Measurements from ENCODE around the gene C2CD4D. TPM values are rescaled to one million over a fixed set of nuclear protein-coding genes. Genes with fewer than 3 reads are reported as not detected.

The C2CD4D gene
- total RNA-seq, 2 donors from 2014 or later: 1.9 to 2.3 TPM

DNA sequence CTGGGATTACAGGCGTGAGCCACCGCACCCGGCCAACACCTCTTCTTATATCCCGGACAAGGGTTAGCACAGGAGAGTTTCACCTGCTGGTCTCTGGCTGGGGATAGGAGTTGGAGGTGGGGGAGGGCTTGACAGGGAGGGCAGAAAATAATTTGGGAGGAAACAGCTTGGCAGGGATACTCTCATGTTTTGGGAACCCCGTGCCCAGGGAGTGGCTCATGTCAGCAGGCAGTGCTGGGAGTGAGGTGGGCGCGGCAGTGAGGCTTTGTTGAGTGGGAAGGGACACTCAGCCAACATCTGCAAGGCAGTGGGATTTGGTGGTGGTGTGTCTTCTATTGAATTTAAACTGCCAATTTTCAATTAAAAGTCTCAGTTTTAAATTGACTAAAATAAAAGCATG is 15.0 kb upstream of the C2CD4D start:
- ATAC-seq: no peak
- Mint-ChIP-seq H3K36me3 (ENCODE audit: low read depth) (peaks cover 4% of the 10 kb centered on the region), H3K27me3 (no peaks in the 10 kb centered on the region), H3K4me3 (no peak overlapping the region), H3K4me1 (peaks cover 11% of the 10 kb centered on the region), H3K27ac (no peak overlapping the region)
- no peaks in the 10 kb centered on the region for H3K9me3 ChIP-seq (ENCODE audit: control insufficient read depth, low read length, poor library complexity, severe bottlenecking)
- no peak for DNase-seq

- Mint-ChIP-seq H3K4me3 (no peak within 1 kb of the TSS), H3K4me1 (peaks cover 16% of the 10 kb centered on the region), H3K36me3 (ENCODE audit: low read depth) (peaks cover 4% of the 10 kb centered on the region), H3K27ac (peak within 1 kb of the TSS; percentile 27), H3K27me3 (no peaks in the 10 kb centered on the region)
- H3K9me3 ChIP-seq (ENCODE audit: control insufficient read depth, low read length, poor library complexity, severe bottlenecking): no peaks in the 10 kb centered on the region
- no peak for DNase-seq
- ATAC-seq: no peak
These were observed 13.9 kb upstream of the C2CD4D start, which contains the start of gene THEM5 for GRCh38 chr1:151853411-151853943. TSS of gene THEM5 (minus strand) at chr1:151853712. CDS start at chr1:151853565, 147 bp downstream.

- no peak for ATAC-seq
- no peaks in the 10 kb centered on the region for H3K9me3 ChIP-seq (ENCODE audit: control insufficient read depth, low read length, poor library complexity, severe bottlenecking)
- Mint-ChIP-seq H3K27ac (no peak overlapping the region), H3K4me1 (peaks cover 14% of the 10 kb centered on the region), H3K4me3 (no peak overlapping the region), H3K36me3 (ENCODE audit: low read depth) (peaks cover 4% of the 10 kb centered on the region), H3K27me3 (no peaks in the 10 kb centered on the region)
- DNase-seq: no peak
These were observed 13.1 kb upstream of the C2CD4D start for GRCh38 chr1:151852733-151853132.

GRCh38 chr1:151851886-151852285 is 12.3 kb upstream of the C2CD4D start:
- ATAC-seq (no peak), DNase-seq (no peak)
- H3K36me3 Mint-ChIP-seq (ENCODE audit: low read depth): peaks cover 4% of the 10 kb centered on the region
- H3K27ac Mint-ChIP-seq: peak overlapping the region; percentile 83
- H3K9me3 ChIP-seq (ENCODE audit: control insufficient read depth, low read length, poor library complexity, severe bottlenecking): no peaks in the 10 kb centered on the region
- no peak overlapping the region for H3K4me3 Mint-ChIP-seq
- peaks cover 11% of the 10 kb centered on the region for H3K4me1 Mint-ChIP-seq
- no peaks in the 10 kb centered on the region for H3K27me3 Mint-ChIP-seq

DNA sequence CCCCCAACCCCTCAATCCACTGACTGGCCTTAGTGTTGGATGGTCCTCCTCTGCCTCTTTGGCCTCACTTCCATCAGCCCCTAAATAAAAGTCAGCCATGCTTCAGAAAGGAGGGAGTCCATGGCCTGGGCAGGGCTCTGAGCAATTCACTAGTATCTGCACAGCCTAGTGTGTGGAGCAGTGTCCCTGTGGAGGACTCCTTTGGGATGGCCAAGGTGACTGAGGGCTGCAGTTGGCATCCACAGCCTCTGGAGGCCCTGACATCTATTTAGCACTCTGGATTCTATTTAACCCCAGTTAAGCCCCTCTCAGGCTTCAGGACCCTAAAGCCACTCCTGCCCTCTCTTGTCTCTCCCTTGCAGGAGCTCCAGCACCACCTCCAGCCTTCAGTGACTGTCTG is 10.3 kb upstream of the C2CD4D start:
- Mint-ChIP-seq H3K27ac (peak overlapping the region; percentile 72), H3K4me1 (peaks cover 25% of the 10 kb centered on the region), H3K36me3 (ENCODE audit: low read depth) (peaks cover 12% of the 10 kb centered on the region), H3K4me3 (no peak overlapping the region), H3K27me3 (no peaks in the 10 kb centered on the region)
- H3K9me3 ChIP-seq (ENCODE audit: control insufficient read depth, low read length, poor library complexity, severe bottlenecking): no peaks in the 10 kb centered on the region
- DNase-seq: no peak
- ATAC-seq: no peak

GRCh38 chr1:151849126-151849525 is 9.5 kb upstream of the C2CD4D start:
- peak overlapping the region; percentile 72 for H3K27ac Mint-ChIP-seq
- peaks cover 14% of the 10 kb centered on the region for H3K36me3 Mint-ChIP-seq (ENCODE audit: low read depth)
- peaks cover 31% of the 10 kb centered on the region for H3K4me1 Mint-ChIP-seq
- DNase-seq: no peak
- no peaks in the 10 kb centered on the region for H3K27me3 Mint-ChIP-seq
- no peaks in the 10 kb centered on the region for H3K9me3 ChIP-seq (ENCODE audit: control insufficient read depth, low read length, poor library complexity, severe bottlenecking)
- H3K4me3 Mint-ChIP-seq: no peak overlapping the region
- no peak for ATAC-seq

- Mint-ChIP-seq H3K36me3 (ENCODE audit: low read depth) (peaks cover 14% of the 10 kb centered on the region), H3K4me1 (peaks cover 34% of the 10 kb centered on the region), H3K4me3 (no peak overlapping the region), H3K27me3 (no peaks in the 10 kb centered on the region), H3K27ac (peak overlapping the region; percentile 43)
- ATAC-seq (no peak), DNase-seq (no peak)
- H3K9me3 ChIP-seq (ENCODE audit: control insufficient read depth, low read length, poor library complexity, severe bottlenecking): no peaks in the 10 kb centered on the region
These were observed 8.4 kb upstream of the C2CD4D start for GRCh38 chr1:151847867-151848596.

- Mint-ChIP-seq H3K4me3 (peak overlapping the region; percentile 33), H3K27me3 (no peaks in the 10 kb centered on the region), H3K27ac (peak overlapping the region; percentile 93), H3K4me1 (peaks cover 34% of the 10 kb centered on the region), H3K36me3 (ENCODE audit: low read depth) (peaks cover 13% of the 10 kb centered on the region)
- DNase-seq (no peak), ATAC-seq (peak; percentile 32)
- H3K9me3 ChIP-seq (ENCODE audit: control insufficient read depth, low read length, poor library complexity, severe bottlenecking): no peaks in the 10 kb centered on the region
These were observed 7.1 kb upstream of the C2CD4D start for GRCh38 chr1:151846686-151847237.

- no peaks in the 10 kb centered on the region for H3K27me3 Mint-ChIP-seq
- no peaks in the 10 kb centered on the region for H3K9me3 ChIP-seq (ENCODE audit: control insufficient read depth, low read length, poor library complexity, severe bottlenecking)
- H3K36me3 Mint-ChIP-seq (ENCODE audit: low read depth): peaks cover 10% of the 10 kb centered on the region
- H3K4me1 Mint-ChIP-seq: peaks cover 32% of the 10 kb centered on the region
- H3K27ac Mint-ChIP-seq: peak overlapping the region; percentile 93
- peak overlapping the region; percentile 33 for H3K4me3 Mint-ChIP-seq
- DNase-seq (no peak), ATAC-seq (peak; percentile 61)
These were observed 6.5 kb upstream of the C2CD4D start for GRCh38 chr1:151846062-151846568.

GRCh38 chr1:151843398-151843797 is 3.8 kb upstream of the C2CD4D start:
- Mint-ChIP-seq H3K36me3 (ENCODE audit: low read depth) (peaks cover 10% of the 10 kb centered on the region), H3K27me3 (no peaks in the 10 kb centered on the region), H3K4me3 (no peak overlapping the region), H3K4me1 (peaks cover 41% of the 10 kb centered on the region), H3K27ac (peak overlapping the region; percentile 21)
- no peak for ATAC-seq
- DNase-seq: no peak
- no peaks in the 10 kb centered on the region for H3K9me3 ChIP-seq (ENCODE audit: control insufficient read depth, low read length, poor library complexity, severe bottlenecking)

GRCh38 chr1:151841141-151841540 is 1.5 kb upstream of the C2CD4D start:
- peak overlapping the region; percentile 91 for H3K4me3 Mint-ChIP-seq
- H3K36me3 Mint-ChIP-seq (ENCODE audit: low read depth): peaks cover 8% of the 10 kb centered on the region
- ATAC-seq: no peak
- no peak for DNase-seq
- H3K4me1 Mint-ChIP-seq: peaks cover 50% of the 10 kb centered on the region
- H3K27me3 Mint-ChIP-seq: no peaks in the 10 kb centered on the region
- peak overlapping the region; percentile 97 for H3K27ac Mint-ChIP-seq
- no peaks in the 10 kb centered on the region for H3K9me3 ChIP-seq (ENCODE audit: control insufficient read depth, low read length, poor library complexity, severe bottlenecking)

- H3K27ac Mint-ChIP-seq: peak overlapping the region; percentile 97
These were observed 801 bp upstream of the C2CD4D start for GRCh38 chr1:151840421-151840820.

GRCh38 chr1:151839082-151839412 is 573 bp downstream of the C2CD4D start:
- DNase-seq (no peak), ATAC-seq (no peak)
- no peaks in the 10 kb centered on the region for H3K9me3 ChIP-seq (ENCODE audit: control insufficient read depth, low read length, poor library complexity, severe bottlenecking)
- Mint-ChIP-seq H3K27ac (peak overlapping the region; percentile 97), H3K4me3 (peak overlapping the region; percentile 91), H3K36me3 (ENCODE audit: low read depth) (peaks cover 2% of the 10 kb centered on the region), H3K4me1 (peaks cover 42% of the 10 kb centered on the region), H3K27me3 (no peaks in the 10 kb centered on the region)

More at GRCh38 chr1:151840421-151840820, 801 bp upstream of the C2CD4D start:
- H3K9me3 ChIP-seq (ENCODE audit: control insufficient read depth, low read length, poor library complexity, severe bottlenecking): no peaks in the 10 kb centered on the region
- Mint-ChIP-seq H3K36me3 (ENCODE audit: low read depth) (peaks cover 8% of the 10 kb centered on the region), H3K27me3 (no peaks in the 10 kb centered on the region), H3K4me3 (peak overlapping the region; percentile 91), H3K4me1 (peaks cover 51% of the 10 kb centered on the region)
- DNase-seq: no peak
- ATAC-seq: no peak
